Stimulated activated CD8-positive, alpha-beta memory T cell treated with anti-CD3 and anti-CD28 coated beads, Interleukin-15, amount 100 ng/mL, for 4 hours (primary cell): ENCODE results near the gene IRS2.

Source experiments
- DNase-seq, 2 donors: peaks; one replicate each; pipeline ENCODE4 v3.0.0-alpha.2; 2020; ENCODE audit warnings: low read depth in 2 of 2

The IRS2 gene

DNA sequence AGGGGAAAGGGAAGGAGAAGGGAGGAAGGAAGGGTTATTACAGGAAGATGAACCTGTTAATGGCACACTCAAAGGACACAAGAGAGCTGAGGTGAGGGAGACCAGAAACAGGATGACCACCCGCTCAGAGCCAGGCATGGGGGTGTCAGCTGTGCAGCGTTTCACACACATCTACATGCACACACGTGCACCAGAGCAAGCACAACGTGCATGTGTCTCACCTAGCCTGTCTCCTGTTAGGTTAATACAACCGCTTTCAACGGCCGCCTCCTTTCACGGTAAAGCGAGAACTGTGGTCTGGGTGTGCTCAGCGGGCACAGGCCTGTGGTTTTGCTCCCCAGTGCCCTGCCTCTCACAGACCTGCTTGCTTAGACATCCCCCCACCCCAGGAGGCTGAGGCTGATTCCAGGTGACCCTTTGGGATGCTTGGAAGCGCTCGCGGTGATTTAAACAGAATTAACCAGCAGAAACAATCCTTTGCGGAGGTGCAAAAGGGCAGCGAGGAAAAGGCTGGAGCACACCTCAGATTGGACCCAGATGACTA lies 27.4 kb downstream of the IRS2 start:
- DNase-seq: no peak

DNA sequence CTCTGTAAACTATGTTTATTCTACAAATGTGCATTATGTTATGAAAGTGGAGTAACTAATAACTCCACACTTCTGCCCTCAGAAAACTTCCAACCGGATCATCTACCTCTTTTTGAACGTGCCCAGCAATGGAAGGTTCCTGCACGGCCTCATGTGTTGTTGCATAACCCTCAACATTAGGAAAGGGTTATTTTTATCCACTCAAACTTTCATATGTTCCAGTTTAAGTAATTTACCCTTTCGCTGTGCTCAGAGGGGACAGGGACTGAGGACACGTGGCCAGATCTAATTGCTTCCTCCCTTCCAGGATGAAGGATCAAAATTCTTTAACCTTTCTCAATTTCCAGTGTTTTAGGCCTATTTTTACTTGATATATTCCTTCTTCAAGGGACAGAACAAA lies 29.6 kb downstream of the IRS2 start:
- no peak for DNase-seq

DNA sequence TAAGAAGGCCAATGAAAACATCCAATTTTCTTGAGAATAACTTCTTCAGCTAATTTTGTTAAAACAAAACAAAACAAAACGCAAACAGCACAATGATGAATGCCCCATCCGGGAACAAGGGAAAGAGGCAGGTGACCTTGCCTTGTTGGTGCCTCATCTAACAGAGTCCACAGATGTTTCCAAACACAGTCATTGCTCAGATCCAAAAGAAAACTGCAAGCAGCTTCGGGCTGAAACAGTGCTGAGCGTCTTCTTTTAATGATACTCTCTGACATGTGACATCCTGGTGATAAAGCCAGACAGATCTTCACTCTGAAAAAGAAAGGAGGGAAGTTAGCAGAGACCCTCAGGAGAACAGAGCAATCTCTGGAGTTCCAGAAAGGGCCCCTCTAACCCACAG lies 30.4 kb downstream of the IRS2 start:
- no peak for DNase-seq

DNA sequence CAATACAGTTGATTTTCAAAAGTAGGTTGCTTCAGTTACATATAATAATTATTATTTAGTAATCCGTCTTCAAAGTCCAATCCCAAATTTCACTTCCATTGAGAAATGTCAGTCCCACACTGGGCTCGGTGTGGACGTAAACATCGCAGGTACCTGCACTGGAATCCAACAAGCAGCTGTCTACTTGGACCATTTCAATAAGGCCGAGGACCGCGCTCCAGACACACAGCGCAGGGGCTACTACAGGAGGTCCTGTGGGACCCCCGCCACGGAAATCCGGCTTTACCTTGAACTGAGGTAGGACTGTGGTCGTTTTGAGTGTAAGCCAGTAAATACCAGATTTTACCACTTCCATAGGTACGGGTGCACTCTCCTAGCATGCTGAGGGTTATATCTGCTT lies 30.8 kb downstream of the IRS2 start:
- DNase-seq: no peak

DNA sequence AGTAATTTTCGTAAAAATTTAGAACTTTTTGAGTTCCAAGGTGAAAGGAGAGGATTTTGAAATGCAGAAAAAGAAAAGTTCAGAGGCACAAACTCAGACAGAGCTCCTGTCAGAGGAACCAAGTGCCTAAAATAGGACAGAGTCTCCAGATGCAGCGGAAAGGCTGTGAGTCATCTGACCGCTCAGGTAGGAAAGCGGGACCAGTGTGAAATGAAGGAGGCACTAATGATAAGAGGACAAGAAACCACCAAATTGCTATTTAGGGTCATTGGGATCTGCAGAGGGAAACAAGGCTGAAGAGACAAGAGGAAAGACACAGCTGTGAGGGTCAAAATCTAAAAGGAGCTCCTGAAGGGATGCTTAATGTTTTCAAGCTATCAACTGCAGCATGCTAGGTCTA lies 34.9 kb downstream of the IRS2 start:
- no peak for DNase-seq

DNA sequence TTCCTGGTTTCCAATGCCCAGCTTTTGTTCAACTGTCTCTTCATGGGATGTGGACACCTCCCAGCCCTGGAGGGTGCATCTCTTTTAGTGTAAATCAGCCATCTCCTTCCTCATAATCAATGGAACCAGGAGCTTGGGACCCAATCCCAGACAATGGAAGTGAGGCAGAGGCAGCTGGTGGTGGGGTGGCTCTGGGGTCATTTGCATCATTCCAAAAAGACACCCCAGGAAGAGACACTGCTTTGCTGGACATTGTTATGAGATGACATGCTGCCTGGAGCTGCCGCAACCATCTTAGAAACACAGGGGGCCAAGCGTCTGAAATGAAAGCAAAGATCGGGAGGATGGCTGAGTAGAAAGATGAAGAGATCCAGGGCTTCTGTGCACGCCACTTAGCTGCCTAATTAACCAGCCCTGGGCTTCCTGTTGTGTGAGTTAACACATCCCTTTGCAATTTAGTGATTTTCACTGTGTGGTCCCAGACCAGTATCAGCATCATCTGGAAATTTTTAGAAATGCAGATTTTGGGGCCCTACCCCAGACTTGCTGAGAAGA lies 36.1 kb downstream of the IRS2 start:
- no peak for DNase-seq

DNA sequence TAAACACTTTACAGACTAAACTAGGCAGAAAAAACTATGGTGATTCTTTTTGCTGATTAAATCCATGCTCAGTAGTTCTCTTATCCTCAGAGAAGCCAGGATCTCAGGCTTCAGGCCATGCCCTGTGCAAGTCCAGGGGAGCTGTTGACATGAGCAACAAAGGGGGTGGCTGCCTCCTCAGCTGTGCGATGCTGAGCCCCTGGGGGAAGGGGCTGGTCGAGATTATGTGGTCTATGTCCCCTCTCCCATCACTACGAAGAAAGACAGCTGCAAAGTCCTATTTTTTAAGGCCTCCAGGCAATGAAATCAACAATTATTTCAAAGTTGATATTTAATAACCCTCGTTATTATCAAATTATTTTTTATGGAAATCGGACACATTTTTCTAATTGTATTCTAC lies 37.0 kb downstream of the IRS2 start:
- no peak for DNase-seq

DNA sequence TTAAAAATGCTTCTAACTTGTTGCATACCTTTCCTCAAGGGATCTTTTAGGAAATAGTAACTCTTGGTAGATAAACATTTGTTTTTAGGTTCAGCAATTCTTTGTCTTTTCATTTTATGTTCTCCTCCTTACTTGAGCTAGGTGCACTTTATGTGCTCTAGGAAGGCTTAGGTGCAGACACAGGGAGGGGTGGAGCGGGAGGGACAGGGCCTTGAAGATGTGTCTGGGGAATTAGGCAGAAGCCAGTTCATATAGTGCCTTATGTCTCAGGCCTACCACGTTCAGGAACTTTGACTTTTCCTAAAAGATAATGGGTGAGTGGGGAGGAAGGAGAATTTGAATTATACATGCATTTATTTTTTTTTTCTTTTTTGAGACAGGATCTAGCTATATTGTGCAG lies 37.7 kb downstream of the IRS2 start:
- DNase-seq: no peak

DNA sequence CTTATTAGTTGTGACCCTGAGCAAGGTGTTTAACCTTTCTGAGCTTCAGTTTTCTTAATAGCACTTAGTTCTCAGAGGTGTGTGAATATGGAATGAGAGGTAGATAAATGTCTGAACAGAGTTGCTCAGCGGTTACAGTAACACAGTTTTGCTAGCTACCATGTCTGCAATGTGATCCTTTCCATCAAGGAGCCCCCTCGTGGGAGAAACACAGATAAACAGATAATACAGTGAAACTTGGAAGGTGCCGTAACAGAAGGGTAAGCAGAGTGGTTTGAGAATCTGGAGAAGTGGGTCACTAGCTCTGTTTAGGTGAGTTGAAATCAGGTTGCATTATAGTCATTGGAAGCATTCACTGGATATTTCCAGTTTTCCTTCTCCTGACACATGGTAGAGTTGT lies 38.9 kb downstream of the IRS2 start:
- no peak for DNase-seq

DNA sequence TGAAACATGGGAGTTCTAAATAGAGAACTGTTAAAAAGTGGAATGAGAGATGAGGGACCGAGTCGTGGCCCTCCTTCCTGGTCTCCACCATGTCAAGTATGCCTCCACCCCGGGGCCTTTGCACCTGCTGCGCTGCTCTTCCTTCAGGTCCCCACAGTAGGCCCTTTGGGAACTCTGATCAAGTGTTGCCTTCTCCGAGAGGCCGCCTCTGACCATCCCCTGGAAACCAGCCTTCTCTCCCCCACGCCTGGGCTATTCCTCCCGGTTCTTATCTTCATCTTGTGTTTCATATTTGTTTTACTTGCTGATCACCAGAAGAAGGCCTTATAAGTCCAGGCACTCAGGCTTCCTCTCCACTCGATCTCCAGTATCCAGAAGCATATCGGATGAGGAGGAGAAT lies 40.0 kb downstream of the IRS2 start:
- no peak for DNase-seq

DNA sequence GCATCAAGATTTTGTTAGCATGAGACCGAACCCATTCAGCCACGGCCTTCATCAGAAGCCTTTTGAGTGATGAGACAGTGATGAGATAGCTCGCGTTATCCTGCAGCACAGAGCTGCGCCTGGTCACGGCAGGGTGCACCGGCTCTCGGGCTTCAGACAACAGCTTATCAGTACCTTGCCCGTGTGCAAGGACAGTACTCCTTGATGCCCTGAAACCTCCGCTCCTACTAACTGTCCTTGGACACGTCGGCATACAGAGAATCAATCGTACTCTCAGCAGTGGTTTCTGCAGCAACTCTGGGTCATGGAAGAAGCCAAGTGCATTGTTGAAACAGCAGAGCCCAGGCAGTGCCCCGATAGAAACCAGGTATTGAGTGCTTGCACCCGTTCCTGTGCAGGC lies 40.7 kb downstream of the IRS2 start:
- no peak for DNase-seq

DNA sequence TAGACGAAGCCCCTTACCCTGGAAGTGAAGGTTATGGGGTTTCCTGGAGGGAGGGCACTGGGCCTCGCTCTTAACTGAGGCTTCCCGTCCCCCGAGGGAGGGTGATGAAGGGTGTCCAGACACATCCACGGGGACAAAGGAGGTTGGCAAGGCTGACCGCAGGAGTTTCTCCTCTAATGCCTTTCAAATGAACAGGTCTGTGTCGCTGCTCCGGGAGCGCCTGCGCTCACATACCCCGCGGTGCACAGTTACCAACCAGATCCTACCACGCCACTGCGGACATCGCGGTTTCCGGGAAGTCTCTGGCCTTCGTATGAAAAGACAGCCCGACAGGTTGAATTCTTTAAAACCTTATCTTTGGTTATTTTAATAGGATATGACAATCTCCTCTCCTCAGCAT lies 41.3 kb downstream of the IRS2 start:
- no peak for DNase-seq

DNA sequence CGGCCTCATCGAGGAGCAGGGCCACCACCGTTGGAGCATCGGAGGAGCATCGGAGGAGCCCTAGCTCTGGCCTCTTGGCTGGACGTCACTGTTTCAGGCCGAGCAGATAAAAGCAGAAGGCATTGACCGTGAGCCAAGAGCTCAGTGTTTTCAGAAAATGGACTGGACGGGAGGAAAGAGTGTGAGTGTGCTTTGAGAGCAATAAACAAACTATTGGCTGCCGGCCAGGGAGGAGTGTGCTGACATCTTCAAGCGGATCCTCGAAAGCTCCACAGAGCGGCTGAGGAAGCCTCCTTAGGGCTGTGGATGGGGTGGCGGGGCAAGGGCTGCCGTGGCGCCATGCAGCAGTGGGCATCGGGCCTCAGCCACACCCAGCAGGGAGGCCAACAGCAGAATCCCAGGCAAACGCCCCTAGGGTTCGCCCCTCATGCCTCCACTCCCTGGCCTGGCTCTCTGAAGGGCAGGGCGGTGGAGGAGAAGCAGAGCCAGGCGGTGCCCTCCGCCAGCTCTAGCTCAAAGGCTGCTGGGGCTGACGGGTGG lies 41.8 kb downstream of the IRS2 start:
- DNase-seq: no peak

DNA sequence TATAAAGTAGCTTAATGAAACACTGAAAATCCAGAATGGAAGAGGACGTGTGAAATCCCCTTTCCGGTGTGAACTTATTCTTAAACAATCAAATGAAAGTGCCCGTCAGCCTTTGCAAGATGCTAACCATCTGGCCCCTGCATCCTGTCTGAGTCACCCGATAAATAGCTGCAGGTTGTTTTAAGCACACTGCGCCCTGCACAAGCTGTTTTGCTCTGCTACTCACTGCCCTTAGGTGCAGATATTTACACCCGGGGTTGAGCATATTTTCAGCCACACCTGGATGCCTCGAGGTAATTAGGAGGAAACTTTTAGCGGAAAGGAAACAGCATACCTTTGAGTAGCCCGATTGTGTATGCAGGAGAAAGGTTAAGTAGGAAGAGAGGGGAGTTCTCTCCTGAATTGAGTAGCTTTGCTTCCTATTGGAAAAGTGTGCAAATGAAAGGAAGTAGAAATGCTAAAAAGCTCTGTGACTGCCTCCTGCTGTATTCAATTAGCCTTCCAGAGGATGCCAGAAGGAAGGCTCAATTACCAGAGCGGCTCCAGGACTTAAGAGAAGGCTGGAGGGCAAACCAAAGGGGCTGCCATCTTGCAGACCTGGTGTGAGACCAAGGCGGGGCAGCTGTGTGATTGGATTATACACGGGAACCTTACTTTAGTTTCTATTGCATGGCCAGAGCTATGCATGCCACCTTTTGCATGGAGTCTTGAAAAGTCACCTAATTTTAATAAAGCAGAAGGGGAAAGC lies 42.5 kb downstream of the IRS2 start:
- DNase-seq: no peak

DNA sequence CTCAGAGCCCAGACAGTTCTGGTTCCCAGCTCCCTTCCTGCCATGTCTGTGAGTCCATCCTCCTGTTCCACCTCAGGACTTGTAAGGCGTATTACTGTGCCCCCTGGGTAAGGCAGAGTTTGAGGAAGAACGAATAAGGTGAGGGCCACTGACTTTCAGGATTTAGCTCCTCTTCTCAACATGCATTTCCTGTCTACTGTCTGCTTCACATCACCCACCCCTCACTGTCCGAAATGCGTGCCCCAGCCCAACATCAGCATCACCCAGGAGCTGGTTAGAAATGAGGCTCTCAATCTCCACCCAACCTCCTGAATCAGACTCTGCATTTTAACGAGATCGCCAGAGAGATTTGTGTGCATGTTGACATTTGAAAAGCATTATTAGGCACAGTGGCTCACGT lies 44.4 kb downstream of the IRS2 start:
- DNase-seq: no peak

DNA sequence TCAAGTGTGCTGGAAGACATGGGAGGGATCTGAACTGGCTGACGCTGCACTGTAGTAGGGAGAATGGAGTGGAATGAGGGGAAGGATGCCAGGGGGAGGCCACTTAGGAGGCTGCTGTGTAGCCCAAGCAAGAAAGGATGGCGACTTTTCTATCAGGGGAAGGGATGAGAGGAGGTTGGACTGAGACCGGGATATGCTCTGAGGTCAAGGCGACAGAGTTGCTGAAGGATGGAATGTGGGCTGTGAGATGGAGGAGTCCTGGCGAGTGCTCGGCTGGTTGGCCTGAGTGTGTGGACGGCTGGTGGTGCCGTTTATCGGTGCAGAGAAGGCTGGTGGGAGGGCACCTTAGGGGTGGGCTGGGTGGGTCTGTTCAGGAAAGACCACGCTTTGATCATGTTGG lies 45.7 kb downstream of the IRS2 start:
- no peak for DNase-seq

DNA sequence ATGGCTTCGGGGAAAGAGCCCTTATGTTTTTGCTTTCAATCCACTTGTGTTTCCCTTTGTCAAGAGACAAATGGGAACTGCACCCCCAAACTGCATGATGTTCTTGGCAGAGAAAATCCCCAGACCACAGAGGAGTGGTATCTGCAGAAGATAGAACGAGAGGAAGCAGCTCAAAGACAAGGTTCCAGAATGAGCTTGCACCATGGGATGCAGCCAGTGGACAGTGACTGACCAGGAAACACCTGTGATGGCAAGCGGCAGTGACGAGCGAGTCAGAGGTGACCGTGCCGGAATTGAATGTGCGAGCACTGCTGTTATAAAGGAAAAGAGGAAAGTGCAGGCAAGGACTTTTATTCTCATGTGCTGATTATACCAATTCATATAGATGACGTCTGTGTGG lies 46.3 kb downstream of the IRS2 start:
- DNase-seq: no peak

DNA sequence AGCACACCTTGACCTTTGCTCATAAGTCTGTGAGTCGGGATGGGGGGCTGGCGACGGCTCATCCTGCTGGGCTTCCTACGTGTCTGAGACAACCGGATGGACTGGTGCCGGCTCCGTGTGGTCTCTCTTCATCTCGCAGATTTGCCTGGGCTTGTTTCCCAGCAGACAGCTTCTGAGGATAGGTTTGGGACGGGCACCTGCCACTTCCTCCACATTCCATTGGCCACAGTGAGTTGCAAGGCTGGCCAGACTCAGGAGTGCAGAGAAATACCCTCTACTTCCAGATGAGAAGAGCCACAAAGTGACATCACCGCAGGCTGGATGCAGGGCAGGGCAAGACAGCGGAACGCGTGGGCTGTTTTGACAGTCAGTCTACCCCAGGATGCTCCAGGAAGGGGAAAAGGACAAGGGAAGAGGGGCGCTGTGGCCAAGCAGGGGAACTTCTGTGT lies 48.1 kb downstream of the IRS2 start:
- DNase-seq: no peak

DNA sequence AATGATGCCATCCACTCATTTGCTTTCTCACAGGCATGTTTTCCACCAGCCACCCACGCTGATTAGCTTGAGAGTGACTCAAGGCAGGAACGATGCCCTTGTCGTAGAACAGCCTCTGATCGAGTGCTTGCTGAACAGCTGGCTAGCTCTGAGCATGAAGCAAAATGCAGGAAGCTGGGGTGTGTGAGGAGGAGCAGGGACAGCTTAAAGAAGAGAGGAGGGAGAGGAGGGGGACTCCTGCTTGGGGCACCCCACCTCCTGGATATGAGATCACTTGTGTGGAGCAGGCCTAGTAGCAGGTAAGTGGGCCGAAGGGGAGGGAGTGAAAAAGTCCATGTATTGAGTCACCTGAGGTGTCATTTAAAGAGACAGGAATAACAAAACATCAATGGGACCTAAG lies 48.8 kb downstream of the IRS2 start:
- no peak for DNase-seq

DNA sequence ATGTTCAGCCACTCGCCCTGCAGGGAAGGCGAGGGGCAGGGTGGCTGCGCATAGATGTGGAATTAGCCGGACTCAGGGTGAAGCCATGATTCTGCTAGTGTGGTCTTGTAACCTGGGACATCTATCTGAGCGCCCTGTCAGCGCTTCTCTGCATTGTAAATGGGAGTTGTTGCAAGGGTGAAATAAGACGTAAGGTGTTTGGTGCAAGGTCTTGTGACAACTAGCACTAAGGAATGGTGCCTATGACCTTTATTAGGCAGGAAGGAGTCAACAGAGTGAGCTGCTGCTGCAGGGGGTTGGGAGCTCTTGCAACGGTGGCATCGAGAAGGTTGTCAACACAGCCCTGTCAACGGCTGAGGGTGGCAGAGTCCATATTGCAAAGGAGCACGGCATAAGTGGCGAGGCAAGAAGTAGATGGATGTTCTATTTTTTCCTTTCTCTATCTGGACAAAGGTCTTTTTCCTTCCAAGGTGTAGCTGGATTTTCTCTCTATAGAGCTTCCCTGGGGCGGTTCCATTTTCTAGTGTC lies 49.3 kb downstream of the IRS2 start:
- DNase-seq: no peak

DNA sequence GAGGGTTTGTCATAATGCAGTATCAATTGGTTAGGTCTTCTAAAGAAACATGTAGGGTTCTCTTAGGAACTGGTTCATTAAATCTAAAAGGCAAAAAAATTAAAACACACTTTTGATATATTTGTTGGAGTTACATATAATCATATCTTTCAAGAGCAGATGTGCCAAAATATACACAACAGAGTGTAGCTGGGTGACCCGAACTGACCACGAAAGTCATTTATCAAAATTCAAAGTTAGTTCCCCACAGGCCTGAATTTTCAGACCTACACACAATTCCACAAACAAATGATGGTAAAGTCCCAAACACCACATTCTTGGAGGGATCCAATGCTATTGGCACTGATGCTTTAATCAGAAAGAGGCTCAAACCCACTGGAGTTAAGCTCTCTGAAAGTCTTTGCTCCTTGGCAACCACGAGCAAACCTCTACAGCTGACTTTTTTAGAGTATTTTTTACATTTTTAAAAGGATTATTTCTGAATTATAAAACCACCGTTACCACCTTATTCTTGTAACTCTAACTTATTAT lies 50.9 kb downstream of the IRS2 start:
- DNase-seq: no peak

DNA sequence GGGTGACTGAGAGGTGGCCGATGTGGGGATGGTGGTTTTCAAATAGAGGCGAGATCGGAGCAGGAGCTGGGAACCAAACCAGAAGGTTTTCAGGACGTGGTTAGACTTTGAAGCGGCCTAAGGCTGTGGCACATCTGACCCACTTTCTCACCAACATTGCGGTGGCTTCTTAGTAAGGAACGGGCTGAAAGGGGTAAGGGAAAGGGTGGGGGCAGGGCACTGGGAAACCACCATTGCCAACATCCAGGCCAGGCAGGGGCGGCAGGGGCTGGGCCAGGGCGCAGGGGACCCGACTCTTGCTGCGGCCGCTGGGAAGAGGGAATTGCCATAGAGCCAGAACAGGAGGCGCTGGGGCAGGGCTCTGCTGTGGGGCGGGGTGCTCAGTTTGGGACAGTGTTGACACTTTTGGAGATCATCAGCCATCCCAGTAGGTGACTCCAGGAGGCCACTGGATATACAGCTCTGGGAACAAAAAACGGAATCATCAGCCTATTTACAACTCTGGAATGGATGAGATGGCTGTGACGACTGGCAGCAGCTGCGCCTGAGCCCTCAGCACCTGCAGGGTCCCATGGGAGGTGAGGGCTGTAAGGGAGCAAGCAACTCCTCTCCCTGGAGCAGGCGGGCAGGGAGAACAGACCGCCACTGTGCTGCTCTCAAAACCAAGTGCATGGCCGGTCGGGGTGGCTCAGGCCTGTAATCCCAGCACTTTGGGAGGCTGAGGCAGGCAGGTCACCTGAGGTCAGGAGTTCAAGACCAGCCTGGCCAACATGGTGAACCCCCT lies 52.2 kb downstream of the IRS2 start:
- DNase-seq: no peak
